Upper lobe of right lung (tissue), 1 donor: ENCODE results near the gene KHDC4. TPM values are rescaled to one million over a fixed set of nuclear protein-coding genes. Genes with fewer than 3 reads are reported as not detected.
A peak's percentile ranks its signal among the peaks of the same experiment; 100 is the strongest.

Experiments used
- ATAC-seq: fragments of 200-7000 bp; cut with Tn5 transposase; one replicate; pipeline ENCODE4 v1.9.1; 2020; ENCODE audit warnings: mild to moderate bottlenecking, moderate library complexity
- DNase-seq: peaks from one replicate; pipeline ENCODE4 v3.0.0-alpha.2; 2020
- H3K27ac ChIP-seq: fragments of 200-600 bp; one replicate; pipeline ENCODE4 v1.8.0; 2022
- H3K27me3 ChIP-seq: fragments of 200-600 bp; one replicate; pipeline ENCODE4 v1.8.0; 2022; ENCODE audit warnings: mild to moderate bottlenecking
- H3K36me3 ChIP-seq: fragments of 200-600 bp; one replicate; pipeline ENCODE4 v1.8.0; 2022
- H3K4me1 ChIP-seq: fragments of 200-600 bp; one replicate; pipeline ENCODE4 v1.8.0; 2022
- H3K4me3 ChIP-seq: fragments of 200-600 bp; one replicate; pipeline ENCODE4 v1.8.0; 2022; ENCODE audit warnings: mild to moderate bottlenecking
- H3K9me3 ChIP-seq: fragments of 200-600 bp; one replicate; pipeline ENCODE4 v1.8.0; 2022
- intact Hi-C: fragments of 100-400 bp; cut with DNase I; formaldehyde crosslinking; loops from one replicate; pipeline ENCODE4 v1.11.0; 2022
- total RNA-seq: library from RNA; stranded (reverse); fragmentation: NEBNext Ultra II Directional; extraction: Animal tissue kit (Norgen Biotek cat#: 25700); gene quantifications from one replicate; pipeline ENCODE4 v1.2.1, GENCODE V29; 2021
- TF ChIP-seq, protein P1 (sequence below): fragments of 200-600 bp; IDR thresholded peaks from one replicate; pipeline ENCODE4 v1.8.0; 2022; ENCODE audit warnings: antibody characterized with exemption
- donor health status: DM: no; HTN: yes; CAD: no; lungs with severe emphysema.

The KHDC4 gene
- total RNA-seq, 1 donor from 2014 or later: 40.1 TPM

DNA sequence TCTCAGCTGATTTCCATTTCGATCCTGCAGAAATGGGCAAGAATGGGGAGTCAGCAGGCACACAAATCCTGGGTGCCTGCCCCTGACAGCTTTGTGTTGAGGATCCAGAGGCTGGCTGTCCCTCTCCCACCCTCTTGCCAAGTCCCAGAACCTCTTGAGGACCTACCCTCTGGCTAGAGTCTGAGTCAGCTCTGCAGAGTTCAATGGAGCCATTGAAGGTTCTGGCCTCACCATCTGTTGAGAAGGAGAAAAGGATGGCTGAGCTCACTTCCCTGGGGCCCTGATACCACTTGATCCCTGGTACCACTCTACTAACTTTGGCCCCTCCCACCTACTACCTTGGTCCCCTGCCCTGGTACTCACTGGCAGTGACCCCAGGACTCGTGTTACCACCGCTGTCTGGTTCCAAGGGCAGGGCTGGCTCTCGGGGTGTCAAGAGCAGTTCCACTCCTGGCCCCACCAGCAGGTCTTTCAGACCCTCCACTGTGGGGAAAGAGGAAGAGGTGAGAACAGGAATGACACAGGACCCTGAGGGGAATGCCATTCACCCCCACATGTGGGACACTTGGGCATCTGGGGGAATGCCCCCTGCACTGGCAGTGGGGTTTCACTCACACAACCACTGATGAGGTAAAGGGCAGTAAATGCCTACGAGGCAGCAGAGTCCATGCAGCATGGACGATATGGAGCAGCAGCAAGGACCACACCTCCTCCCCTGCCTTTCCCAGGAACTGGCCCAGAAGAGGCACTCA lies 17.7 kb upstream of the KHDC4 start:
- Histone ChIP-seq H3K27ac (no peak overlapping the region), H3K27me3 (no peaks in the 10 kb centered on the region), H3K36me3 (peaks cover 98% of the 10 kb centered on the region), H3K9me3 (no peaks in the 10 kb centered on the region), H3K4me1 (no peaks in the 10 kb centered on the region), H3K4me3 (no peak overlapping the region)
- TF ChIP-seq, protein P1, sequence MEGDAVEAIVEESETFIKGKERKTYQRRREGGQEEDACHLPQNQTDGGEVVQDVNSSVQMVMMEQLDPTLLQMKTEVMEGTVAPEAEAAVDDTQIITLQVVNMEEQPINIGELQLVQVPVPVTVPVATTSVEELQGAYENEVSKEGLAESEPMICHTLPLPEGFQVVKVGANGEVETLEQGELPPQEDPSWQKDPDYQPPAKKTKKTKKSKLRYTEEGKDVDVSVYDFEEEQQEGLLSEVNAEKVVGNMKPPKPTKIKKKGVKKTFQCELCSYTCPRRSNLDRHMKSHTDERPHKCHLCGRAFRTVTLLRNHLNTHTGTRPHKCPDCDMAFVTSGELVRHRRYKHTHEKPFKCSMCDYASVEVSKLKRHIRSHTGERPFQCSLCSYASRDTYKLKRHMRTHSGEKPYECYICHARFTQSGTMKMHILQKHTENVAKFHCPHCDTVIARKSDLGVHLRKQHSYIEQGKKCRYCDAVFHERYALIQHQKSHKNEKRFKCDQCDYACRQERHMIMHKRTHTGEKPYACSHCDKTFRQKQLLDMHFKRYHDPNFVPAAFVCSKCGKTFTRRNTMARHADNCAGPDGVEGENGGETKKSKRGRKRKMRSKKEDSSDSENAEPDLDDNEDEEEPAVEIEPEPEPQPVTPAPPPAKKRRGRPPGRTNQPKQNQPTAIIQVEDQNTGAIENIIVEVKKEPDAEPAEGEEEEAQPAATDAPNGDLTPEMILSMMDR: no peak
- ATAC-seq (peak; percentile 12), DNase-seq (no peak)
- intact Hi-C loops: no loop called here

- H3K36me3 ChIP-seq: peaks cover 98% of the 10 kb centered on the region
- peak; percentile 55 for DNase-seq
Observed at GRCh38 chr1:155950829-155951228, 16.6 kb upstream of the KHDC4 start.

GRCh38 chr1:155947741-155948140 lies 13.5 kb upstream of the KHDC4 start:
- no peak overlapping the region for H3K4me3 ChIP-seq
- TF ChIP-seq, protein P1: no peak
- intact Hi-C loops: no loop called here
- no peaks in the 10 kb centered on the region for H3K27me3 ChIP-seq
- DNase-seq (peak; percentile 27), ATAC-seq (no peak)
- no peak overlapping the region for H3K27ac ChIP-seq
- H3K4me1 ChIP-seq: peaks cover 29% of the 10 kb centered on the region
- no peaks in the 10 kb centered on the region for H3K9me3 ChIP-seq
- H3K36me3 ChIP-seq: peaks cover 70% of the 10 kb centered on the region

More at GRCh38 chr1:155950829-155951228, 16.6 kb upstream of the KHDC4 start:
- intact Hi-C loops: no loop called here
- H3K4me3 ChIP-seq: no peak overlapping the region
- H3K27me3 ChIP-seq: no peaks in the 10 kb centered on the region
- H3K27ac ChIP-seq: no peak overlapping the region
- no peak for ATAC-seq
- no peaks in the 10 kb centered on the region for H3K9me3 ChIP-seq
- TF ChIP-seq, protein P1: no peak
- peaks cover 9% of the 10 kb centered on the region for H3K4me1 ChIP-seq

DNA sequence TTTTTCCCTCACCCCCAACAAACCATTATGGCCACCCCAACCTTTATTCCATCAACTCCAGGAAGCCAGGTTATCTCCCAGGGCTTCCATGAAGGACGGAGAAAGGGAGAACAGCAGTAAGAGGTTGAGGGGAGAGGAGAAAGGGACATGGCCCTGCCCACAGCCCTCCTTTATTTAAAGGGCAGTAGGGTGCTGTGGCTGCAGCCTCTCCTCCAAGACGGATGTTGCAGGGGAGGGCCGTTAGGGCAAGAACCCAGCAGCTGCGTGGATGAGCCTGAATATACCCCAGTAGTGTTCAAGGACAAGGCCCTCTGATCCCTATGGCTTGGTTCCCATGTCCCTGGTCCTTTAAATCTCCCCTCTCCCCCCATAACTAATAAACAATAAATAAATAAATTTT lies 13.1 kb upstream of the KHDC4 start:
- ATAC-seq: no peak
- Histone ChIP-seq H3K4me3 (no peak overlapping the region), H3K36me3 (peaks cover 65% of the 10 kb centered on the region), H3K27me3 (no peaks in the 10 kb centered on the region), H3K27ac (no peak overlapping the region), H3K4me1 (peaks cover 33% of the 10 kb centered on the region), H3K9me3 (no peaks in the 10 kb centered on the region)
- intact Hi-C loops: no loop called here
- peak; percentile 19 for DNase-seq
- TF ChIP-seq, protein P1: no peak

DNA sequence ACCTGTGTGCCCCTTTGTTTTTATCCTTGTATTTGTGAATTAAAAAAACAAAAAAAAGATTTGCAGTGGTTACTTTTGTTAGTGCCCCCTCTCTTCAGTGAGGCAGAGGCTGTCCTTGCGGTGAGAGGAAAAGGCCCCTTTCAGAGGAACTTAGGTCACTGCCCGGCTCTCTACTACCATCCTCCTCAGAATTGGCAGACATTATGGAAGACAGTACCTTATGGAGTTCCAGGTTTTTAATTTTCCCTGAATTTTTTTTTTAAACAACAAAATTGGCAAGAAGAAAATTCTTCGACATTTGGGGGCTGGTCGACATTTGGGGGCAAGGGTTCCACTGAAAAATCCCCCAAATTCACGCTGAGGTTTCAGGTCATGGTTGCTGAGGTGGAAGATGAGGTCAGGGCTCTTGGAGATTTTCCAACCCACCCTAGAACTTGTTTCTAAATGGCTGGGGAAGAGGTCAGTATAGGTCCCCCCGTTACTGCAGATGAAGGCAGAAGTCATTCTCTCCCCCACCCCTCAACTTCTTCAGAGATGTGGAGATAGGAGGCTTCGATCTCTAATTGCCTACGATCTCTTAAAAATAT lies 12.5 kb upstream of the KHDC4 start:
- Histone ChIP-seq H3K4me1 (peaks cover 39% of the 10 kb centered on the region), H3K27ac (no peak overlapping the region), H3K36me3 (peaks cover 60% of the 10 kb centered on the region), H3K9me3 (no peaks in the 10 kb centered on the region), H3K27me3 (no peaks in the 10 kb centered on the region), H3K4me3 (no peak overlapping the region)
- ATAC-seq: no peak
- TF ChIP-seq, protein P1: no peak
- intact Hi-C loops: no loop called here
- peak; percentile 0 for DNase-seq
